Measurements from ENCODE around the gene SNX8. TPM values are rescaled to one million over a fixed set of nuclear protein-coding genes. Genes with fewer than 3 reads are reported as not detected.

The SNX8 gene
- total and polyA plus RNA-seq, 2 of the 8 experiments (the other 6 are each of a cell fraction or from before 2014, with no cell fraction given) = 46.2 to 70.8 TPM

- TF ChIP-seq YY1 (IDR thresholded peaks at IDR 0.05; ENCODE audit: low read depth, low read length) (no peak), EP300 (IDR thresholded peaks at IDR 0.05; ENCODE audit: borderline replicate concordance in 1 of 2, low read depth in 2 of 2, low read length in 2 of 2) (no peak), RAD21 (IDR thresholded peaks at IDR 0.05 in 1 of 2, conservative IDR thresholded peaks at IDR 0.05 in 1 of 2; ENCODE audit: low read depth in 2 of 2, low read length in 2 of 2) (no peak), ZNF274 (IDR thresholded peaks at IDR 0.05; ENCODE audit: borderline replicate concordance, extremely low read depth, low read length) (no peak)
These were observed 77.1 kb downstream of the SNX8 start (continued) for GRCh38 chr7:2237109-2237602.
